DOHH2 (cell line): Measurements from ENCODE around the gene FBXO27.
"Not testable (repeated sequence)": the region's sequence is repeated elsewhere in the genome, so short reads cannot be mapped to it uniquely, and the experiment has no call there.

Experiments used
- H3F3A ChIP-seq: fragments of 200-600 bp; sonication (generic), shearing (Covaris generic); 2 replicates; pipeline ENCODE4 v1.6.0; 2016; ENCODE audit warnings: antibody characterized with exemption, mild to moderate bottlenecking; ENCODE audit not compliant: control insufficient read depth, insufficient read depth
- H3K27ac ChIP-seq: fragments of 200-600 bp; sonication (generic); 2 replicates; pipeline ENCODE4 v1.5.1; 2014; ENCODE audit warnings: low read depth, mild to moderate bottlenecking, low read length, moderate library complexity
- H3K27me3 ChIP-seq: fragments of 200-600 bp; sonication (generic); 2 replicates; pipeline ENCODE4 v1.6.1; 2014; ENCODE audit warnings: mild to moderate bottlenecking, low read length, mixed read lengths; ENCODE audit not compliant: control insufficient read depth
- H3K36me3 ChIP-seq: fragments of 200-600 bp; sonication (generic); 2 replicates; pipeline ENCODE4 v1.6.1; 2014; ENCODE audit warnings: mild to moderate bottlenecking, low read length, moderate library complexity, mixed read lengths; ENCODE audit not compliant: control insufficient read depth
- H3K4me1 ChIP-seq: fragments of 200-600 bp; sonication (generic); 2 replicates; pipeline ENCODE4 v1.6.1; 2014; ENCODE audit warnings: mild to moderate bottlenecking, low read length, mixed read lengths; ENCODE audit not compliant: control insufficient read depth
- H3K4me2 ChIP-seq: fragments of 200-600 bp; sonication (generic); 2 replicates; pipeline ENCODE4 v1.6.0; 2014; ENCODE audit warnings: mild to moderate bottlenecking, low read length, moderate library complexity
- H3K4me3 ChIP-seq: fragments of 200-600 bp; sonication (generic); 2 replicates; pipeline ENCODE4 v1.5.1; 2014; ENCODE audit warnings: mild to moderate bottlenecking, low read length, mixed read lengths
- H3K79me2 ChIP-seq: fragments of 200-600 bp; sonication (generic); 2 replicates; pipeline ENCODE4 v1.6.1; 2014; ENCODE audit warnings: mild to moderate bottlenecking, low read length, mixed read lengths; ENCODE audit not compliant: control insufficient read depth
- H3K9me2 ChIP-seq: fragments of 200-600 bp; sonication (generic); replicated peaks from 2 replicates; pipeline ENCODE4 v1.6.1; 2014; ENCODE audit warnings: mild to moderate bottlenecking, low read length, mixed read lengths; ENCODE audit not compliant: control insufficient read depth
- H3K9me3 ChIP-seq: fragments of 200-600 bp; sonication (generic); 2 replicates; pipeline ENCODE4 v1.6.1; 2014; ENCODE audit warnings: antibody characterized with exemption, low read length, mixed read lengths; ENCODE audit not compliant: control insufficient read depth, insufficient read depth
- H4K20me1 ChIP-seq: fragments of 200-600 bp; sonication (generic); 2 replicates; pipeline ENCODE4 v1.6.0; 2014; ENCODE audit warnings: low read depth, mild to moderate bottlenecking, antibody characterized with exemption, low read length, moderate library complexity; ENCODE audit not compliant: control insufficient read depth, insufficient read depth
- EZH2phosphoT487 ChIP-seq: fragments of 200-600 bp; sonication (generic); IDR thresholded peaks from 2 replicates; pipeline ENCODE4 v1.6.1; 2017; ENCODE audit warnings: borderline replicate concordance, mild to moderate bottlenecking, antibody characterized with exemption, low read length, moderate library complexity, mixed read lengths
- TF ChIP-seq, protein P1 (sequence below): fragments of 200-600 bp; sonication (generic); IDR thresholded peaks from one replicate; pipeline ENCODE4 v1.5.1; 2014; ENCODE audit warnings: antibody characterized with exemption, mild to moderate bottlenecking, low read depth, low read length; ENCODE audit not compliant: poor library complexity, severe bottlenecking

The FBXO27 gene

DNA sequence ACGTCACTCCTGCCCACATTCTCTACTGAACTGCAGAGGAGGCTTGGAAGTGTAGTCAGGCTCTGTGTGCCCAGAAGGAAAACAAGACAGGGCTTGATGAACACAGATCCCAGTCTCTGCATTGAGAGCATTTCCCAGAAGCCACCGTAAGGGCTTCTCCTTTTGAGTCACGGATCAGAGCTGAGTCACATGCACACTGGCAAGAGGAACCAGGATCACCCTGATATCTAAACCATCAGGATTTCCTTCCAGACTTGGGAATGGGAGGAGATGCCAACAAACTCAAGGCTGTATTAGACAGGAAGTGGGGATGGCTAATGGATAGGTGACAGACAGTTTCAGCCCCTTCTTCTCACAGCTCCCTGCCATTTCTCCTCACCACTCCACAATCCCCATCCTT, 39.1 kb downstream of the FBXO27 start:
- H3K79me2 ChIP-seq, result no peaks in the 10 kb centered on the region
- no peak for TF ChIP-seq EZH2phosphoT487
- TF ChIP-seq, protein P1, sequence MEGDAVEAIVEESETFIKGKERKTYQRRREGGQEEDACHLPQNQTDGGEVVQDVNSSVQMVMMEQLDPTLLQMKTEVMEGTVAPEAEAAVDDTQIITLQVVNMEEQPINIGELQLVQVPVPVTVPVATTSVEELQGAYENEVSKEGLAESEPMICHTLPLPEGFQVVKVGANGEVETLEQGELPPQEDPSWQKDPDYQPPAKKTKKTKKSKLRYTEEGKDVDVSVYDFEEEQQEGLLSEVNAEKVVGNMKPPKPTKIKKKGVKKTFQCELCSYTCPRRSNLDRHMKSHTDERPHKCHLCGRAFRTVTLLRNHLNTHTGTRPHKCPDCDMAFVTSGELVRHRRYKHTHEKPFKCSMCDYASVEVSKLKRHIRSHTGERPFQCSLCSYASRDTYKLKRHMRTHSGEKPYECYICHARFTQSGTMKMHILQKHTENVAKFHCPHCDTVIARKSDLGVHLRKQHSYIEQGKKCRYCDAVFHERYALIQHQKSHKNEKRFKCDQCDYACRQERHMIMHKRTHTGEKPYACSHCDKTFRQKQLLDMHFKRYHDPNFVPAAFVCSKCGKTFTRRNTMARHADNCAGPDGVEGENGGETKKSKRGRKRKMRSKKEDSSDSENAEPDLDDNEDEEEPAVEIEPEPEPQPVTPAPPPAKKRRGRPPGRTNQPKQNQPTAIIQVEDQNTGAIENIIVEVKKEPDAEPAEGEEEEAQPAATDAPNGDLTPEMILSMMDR, result no peak
- no peak overlapping the region for H3K4me3 ChIP-seq
- peaks cover 7% of the 10 kb centered on the region; the same call in 1 of the 2 replicates for H3K27me3 ChIP-seq
- H3F3A ChIP-seq, result no peaks in the 10 kb centered on the region
- H4K20me1 ChIP-seq, result no peaks in the 10 kb centered on the region
- H3K9me3 ChIP-seq, result no peaks in the 10 kb centered on the region
- H3K9me2 ChIP-seq, result no peaks in the 10 kb centered on the region
- no peak overlapping the region for H3K4me2 ChIP-seq
- H3K27ac ChIP-seq, result no peak overlapping the region
- no peaks in the 10 kb centered on the region for H3K4me1 ChIP-seq
- H3K36me3 ChIP-seq, result no peaks in the 10 kb centered on the region

DNA sequence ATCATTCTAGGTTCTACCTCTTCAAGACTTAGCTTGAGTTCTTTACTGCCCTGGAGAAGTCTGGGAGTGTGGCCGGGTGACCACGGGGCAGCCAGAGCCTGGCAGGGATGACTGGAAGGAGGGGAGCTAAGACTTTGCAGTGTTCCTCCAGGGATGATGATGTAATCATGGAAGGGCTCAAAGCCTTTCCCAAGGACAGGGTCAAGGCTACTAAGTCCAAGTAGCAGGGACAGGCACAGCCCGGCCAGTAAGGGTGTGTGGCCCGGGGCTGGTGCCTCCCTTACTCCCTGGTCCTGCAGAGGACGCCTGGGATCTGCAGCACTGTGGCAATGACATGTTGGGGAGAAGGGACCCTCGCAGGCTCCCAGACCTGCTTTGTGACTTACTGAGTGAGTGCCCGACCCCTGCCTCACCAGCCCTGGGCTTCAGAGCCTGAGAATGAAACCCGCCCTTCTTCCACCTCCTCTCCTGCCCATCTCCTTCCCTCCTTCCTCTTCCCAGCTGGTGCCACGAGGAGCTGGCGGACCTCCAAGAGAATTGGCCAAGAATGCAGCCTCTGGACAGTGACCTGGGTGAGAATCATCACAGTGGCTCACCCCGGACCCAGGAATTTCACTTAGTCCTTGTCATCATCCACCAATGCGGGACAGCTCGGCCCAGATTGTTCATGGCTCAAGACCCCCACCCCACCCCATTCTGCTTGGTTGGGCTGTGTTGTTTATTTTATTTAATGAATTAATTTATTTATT, 41.2 kb downstream of the FBXO27 start:
- Histone ChIP-seq H3F3A (no peaks in the 10 kb centered on the region), H3K79me2 (no peaks in the 10 kb centered on the region), H3K27me3 (peaks cover 7% of the 10 kb centered on the region; the same call in 1 of the 2 replicates), H3K4me3 (no peak overlapping the region), H4K20me1 (no peaks in the 10 kb centered on the region), H3K27ac (no peak overlapping the region), H3K9me3 (no peaks in the 10 kb centered on the region), H3K4me2 (no peak overlapping the region), H3K9me2 (no peaks in the 10 kb centered on the region), H3K4me1 (no peaks in the 10 kb centered on the region), H3K36me3 (no peaks in the 10 kb centered on the region)
- TF ChIP-seq, protein P1, result no peak
- TF ChIP-seq EZH2phosphoT487, result no peak

DNA sequence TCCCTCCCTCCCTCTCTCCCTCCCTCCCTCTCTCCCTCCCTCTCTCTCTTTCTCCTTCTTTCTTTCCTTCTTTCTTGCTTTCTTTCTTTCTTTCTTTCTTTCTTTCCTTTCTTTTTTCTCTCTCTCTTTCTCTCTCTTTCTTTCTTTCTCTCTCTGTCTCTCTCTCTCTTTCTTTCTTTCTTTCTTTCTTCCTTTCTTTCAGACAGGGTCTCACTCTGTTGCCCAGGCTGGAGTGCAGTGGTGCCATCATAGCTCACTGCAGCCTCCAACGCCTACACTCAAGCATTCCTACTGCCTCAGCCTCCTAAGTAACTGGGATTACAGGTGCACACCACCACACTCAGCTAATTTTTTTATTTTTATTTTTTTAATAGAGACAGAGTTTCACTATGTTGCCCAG, 42.7 kb downstream of the FBXO27 start:
- not testable (repeated sequence) for H3K4me3 ChIP-seq, H3K36me3 ChIP-seq, H3K79me2 ChIP-seq, H4K20me1 ChIP-seq, H3K4me1 ChIP-seq, H3K4me2 ChIP-seq, H3K9me3 ChIP-seq, H3K9me2 ChIP-seq, H3F3A ChIP-seq, H3K27ac ChIP-seq, H3K27me3 ChIP-seq

DNA sequence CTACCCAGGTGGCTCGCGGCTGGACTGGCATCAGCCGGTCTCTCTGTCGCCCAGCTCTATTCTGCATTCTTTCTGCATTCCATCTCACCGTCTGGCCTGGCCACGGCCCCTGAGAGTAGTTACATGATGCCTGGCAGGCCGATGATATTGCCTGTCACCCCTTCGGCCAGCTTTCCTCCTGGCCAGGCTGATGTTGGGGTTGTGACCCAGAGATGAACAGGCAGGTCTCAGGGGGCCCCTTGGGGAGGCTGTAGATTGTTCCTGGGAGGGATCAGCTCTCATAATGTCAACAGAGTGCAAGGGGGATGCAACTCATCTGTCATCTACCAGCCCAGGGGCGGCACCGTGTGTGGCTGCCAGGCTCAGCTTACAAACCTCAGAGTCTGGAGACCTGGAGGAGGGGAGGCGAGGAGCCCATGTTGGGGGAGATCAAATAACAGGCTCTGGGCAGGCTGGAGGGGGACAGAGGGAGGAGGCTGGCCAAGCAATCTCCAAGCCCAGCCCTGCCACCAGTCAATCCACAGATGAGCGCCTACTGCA, 43.2 kb downstream of the FBXO27 start:
- no peak overlapping the region for H3K4me2 ChIP-seq
- H3F3A ChIP-seq, result no peaks in the 10 kb centered on the region
- H3K4me1 ChIP-seq, result no peaks in the 10 kb centered on the region
- H3K27me3 ChIP-seq, result peaks cover 7% of the 10 kb centered on the region; the same call in 1 of the 2 replicates
- no peaks in the 10 kb centered on the region for H3K36me3 ChIP-seq
- no peaks in the 10 kb centered on the region for H3K79me2 ChIP-seq
- H3K4me3 ChIP-seq, result no peak overlapping the region
- TF ChIP-seq, protein P1, result no peak
- TF ChIP-seq EZH2phosphoT487, result no peak
- no peaks in the 10 kb centered on the region for H4K20me1 ChIP-seq
- no peak overlapping the region for H3K27ac ChIP-seq
- H3K9me3 ChIP-seq, result no peaks in the 10 kb centered on the region
- no peaks in the 10 kb centered on the region for H3K9me2 ChIP-seq

DNA sequence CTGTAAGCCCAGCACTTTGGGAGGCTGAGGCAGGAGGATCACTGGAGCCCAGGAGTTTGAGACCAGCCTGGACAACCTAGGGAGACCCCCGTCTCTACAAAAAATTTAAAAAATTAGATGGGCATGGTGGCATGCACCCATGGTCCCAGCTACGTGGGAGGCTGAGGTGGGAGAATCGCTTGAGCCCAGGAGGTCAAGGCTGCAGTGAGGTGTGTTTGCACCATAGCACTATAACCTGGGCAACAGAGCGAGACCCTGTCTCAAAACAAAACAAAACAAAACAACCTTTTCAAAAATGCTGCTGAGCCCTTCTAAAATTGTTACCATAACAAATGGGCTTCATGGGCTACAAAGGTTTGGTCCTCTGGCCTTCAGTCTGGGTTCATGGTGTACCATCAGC, 43.7 kb downstream of the FBXO27 start:
- not testable (repeated sequence) for H3K9me3 ChIP-seq, H4K20me1 ChIP-seq, H3K27me3 ChIP-seq, H3K4me3 ChIP-seq, H3K36me3 ChIP-seq, H3K9me2 ChIP-seq, H3K79me2 ChIP-seq, H3K4me2 ChIP-seq, H3F3A ChIP-seq, H3K4me1 ChIP-seq, H3K27ac ChIP-seq
